Cardiac muscle cell (in vitro differentiated cells and primary cell): ENCODE data around the gene PPY. TPM values are rescaled to one million over a fixed set of nuclear protein-coding genes. Genes with fewer than 3 reads are reported as not detected.
A peak's percentile ranks its signal among the peaks of the same experiment; 100 is the strongest.
"Not testable (repeated sequence)": the region's sequence is repeated elsewhere in the genome, so short reads cannot be mapped to it uniquely, and the experiment has no call there.

Source experiments
- DNase-seq, 2 donors: peaks; one replicate each; pipeline versions ENCODE4 v3.0.0 to v3.0.0-alpha.2; 2010 to 2017; ENCODE audit warnings: low read depth in 1 of 2, low spot score in 1 of 2
- H3K27ac ChIP-seq: fragments of 200-600 bp; sonication (generic); 2 replicates; pipeline ENCODE4 v1.5.1; 2016
- H3K27me3 ChIP-seq: fragments of 200-600 bp; sonication (generic); 2 replicates; pipeline ENCODE4 v1.6.0; 2016; ENCODE audit warnings: control low read depth
- H3K36me3 ChIP-seq: fragments of 200-600 bp; sonication (generic); 2 replicates; pipeline ENCODE4 v1.5.1; 2016; ENCODE audit warnings: control low read depth
- H3K4me1 ChIP-seq: fragments of 200-600 bp; sonication (generic); 2 replicates; pipeline ENCODE4 v1.8.1; 2017; ENCODE audit warnings: low read depth, mild to moderate bottlenecking, mixed run types
- H3K4me3 ChIP-seq: fragments of 200-600 bp; sonication (generic); 2 replicates; pipeline ENCODE4 v1.5.1; 2016; ENCODE audit warnings: mild to moderate bottlenecking
- H3K9me3 ChIP-seq: fragments of 200-600 bp; sonication (generic); 2 replicates; pipeline ENCODE4 v1.5.1; 2017; ENCODE audit warnings: low read depth, mild to moderate bottlenecking, control low read depth
- polyA plus RNA-seq: library from polyadenylated mRNA; unstranded; fragments of >200 nt; fragmentation: Nextera tagmentation; extraction: Ambion mirVana; gene quantifications from 2 replicates; pipeline ENCODE4 v1.2.1, GENCODE V29; 2016
- total RNA-seq: library from RNA; depleted of rRNA; stranded (reverse); fragments of >200 nt; gene quantifications from 2 replicates; pipeline ENCODE4 v1.2.3, GENCODE V29; 2016
- TF ChIP-seq, protein P1 (sequence below): IDR thresholded peaks from 2 replicates; pipeline ENCODE4 v1.5.1; 2012; ENCODE audit warnings: low read depth, mild to moderate bottlenecking, low read length

PPY gene
- total and polyA plus RNA-seq, 2 experiments from 2014 or later = not detected

DNA sequence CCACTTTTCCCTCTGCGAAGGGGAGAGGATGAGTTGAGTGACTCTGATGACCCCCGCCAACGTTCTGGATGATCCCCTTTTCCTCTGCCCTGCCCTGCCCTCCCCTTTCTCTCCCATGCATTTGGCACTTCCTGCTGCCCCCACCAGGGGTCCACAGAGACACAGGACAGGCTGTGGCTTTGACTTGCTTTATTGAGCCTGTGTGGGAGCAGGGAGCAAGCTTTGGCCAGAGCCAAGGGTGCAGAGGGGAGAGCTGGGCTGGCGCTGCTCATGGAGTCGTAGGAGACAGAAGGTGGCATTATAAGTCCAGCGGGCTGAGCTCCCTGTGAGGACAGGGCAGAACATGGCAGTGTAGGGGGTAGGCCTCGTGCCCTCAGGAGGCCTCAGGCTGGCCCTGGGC is 1.6 kb downstream of the PPY start:
- TF ChIP-seq, protein P1, sequence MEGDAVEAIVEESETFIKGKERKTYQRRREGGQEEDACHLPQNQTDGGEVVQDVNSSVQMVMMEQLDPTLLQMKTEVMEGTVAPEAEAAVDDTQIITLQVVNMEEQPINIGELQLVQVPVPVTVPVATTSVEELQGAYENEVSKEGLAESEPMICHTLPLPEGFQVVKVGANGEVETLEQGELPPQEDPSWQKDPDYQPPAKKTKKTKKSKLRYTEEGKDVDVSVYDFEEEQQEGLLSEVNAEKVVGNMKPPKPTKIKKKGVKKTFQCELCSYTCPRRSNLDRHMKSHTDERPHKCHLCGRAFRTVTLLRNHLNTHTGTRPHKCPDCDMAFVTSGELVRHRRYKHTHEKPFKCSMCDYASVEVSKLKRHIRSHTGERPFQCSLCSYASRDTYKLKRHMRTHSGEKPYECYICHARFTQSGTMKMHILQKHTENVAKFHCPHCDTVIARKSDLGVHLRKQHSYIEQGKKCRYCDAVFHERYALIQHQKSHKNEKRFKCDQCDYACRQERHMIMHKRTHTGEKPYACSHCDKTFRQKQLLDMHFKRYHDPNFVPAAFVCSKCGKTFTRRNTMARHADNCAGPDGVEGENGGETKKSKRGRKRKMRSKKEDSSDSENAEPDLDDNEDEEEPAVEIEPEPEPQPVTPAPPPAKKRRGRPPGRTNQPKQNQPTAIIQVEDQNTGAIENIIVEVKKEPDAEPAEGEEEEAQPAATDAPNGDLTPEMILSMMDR = peak; percentile 66
- H3K27ac ChIP-seq = no peak overlapping the region
- peak; percentile 46 to 81 for DNase-seq
- no peaks in the 10 kb centered on the region for H3K36me3 ChIP-seq
- no peaks in the 10 kb centered on the region for H3K9me3 ChIP-seq
- H3K27me3 ChIP-seq = peaks cover 6% of the 10 kb centered on the region
- no peak overlapping the region for H3K4me3 ChIP-seq
- H3K4me1 ChIP-seq = no peaks in the 10 kb centered on the region

DNA sequence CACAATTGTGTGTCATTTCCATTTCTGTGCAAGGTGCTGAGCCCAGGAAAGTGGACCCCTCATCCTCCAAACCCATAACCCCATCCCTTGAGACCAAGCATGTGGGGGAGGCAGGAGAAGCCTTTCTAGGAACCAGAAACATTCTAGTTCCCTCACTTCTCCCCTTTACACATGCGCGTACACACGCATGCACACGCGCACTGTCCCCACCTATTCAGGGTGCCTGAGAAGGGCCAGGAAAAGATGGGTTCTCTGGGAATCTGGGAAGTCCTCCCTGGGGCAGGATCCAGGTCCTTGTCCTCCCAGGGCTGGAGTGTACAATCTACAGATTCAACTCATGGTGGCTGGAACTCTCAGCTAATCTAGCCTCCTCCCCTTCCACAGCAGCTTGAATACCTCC is 2.4 kb downstream of the PPY start:
- Histone ChIP-seq H3K4me3 (no peak overlapping the region), H3K27me3 (peaks cover 6% of the 10 kb centered on the region), H3K36me3 (no peaks in the 10 kb centered on the region), H3K4me1 (no peaks in the 10 kb centered on the region), H3K9me3 (no peaks in the 10 kb centered on the region), H3K27ac (no peak overlapping the region)
- TF ChIP-seq, protein P1 = no peak
- DNase-seq = no peak

DNA sequence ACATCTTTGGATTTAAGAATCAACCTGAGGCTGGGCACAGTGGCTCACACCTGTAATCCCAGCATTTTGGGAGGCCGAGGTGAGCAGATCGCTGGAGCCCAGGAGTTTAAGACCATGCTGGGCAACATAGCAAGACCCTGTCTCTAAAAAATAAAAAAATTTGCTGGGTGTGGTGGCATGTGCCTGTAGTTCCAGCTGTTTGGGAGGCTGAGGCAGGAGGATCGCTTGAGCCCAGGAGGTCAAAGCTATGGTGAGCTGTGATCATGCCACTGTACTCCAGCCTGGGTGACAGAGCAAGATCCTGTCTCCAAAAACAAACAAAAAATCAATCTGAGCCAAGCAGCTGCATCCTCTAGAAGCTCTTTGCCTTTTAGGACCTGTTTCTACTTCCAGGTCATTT is 2.8 kb downstream of the PPY start:
- not testable (repeated sequence) for H3K36me3 ChIP-seq, H3K27me3 ChIP-seq, H3K27ac ChIP-seq, H3K9me3 ChIP-seq, DNase-seq, H3K4me3 ChIP-seq, H3K4me1 ChIP-seq

DNA sequence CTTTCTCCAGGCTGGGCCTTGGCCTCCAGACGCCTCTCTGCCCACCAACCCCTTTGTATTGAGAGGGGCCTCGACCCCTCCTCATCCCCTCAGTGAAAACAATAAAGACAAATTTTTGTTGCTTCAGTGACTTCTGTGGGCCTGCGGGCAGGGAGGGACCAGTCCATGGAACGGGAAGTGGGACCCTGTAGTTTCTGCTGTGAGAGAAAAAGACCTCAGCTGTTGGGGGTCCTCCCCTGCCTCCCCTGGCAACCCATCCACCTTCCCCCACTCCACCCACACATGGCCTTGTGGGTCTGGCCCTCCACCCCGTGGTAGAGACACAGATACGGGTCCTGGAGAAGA is 3.5 kb downstream of the PPY start:
- no peaks in the 10 kb centered on the region for H3K9me3 ChIP-seq
- H3K27ac ChIP-seq = no peak overlapping the region
- H3K4me1 ChIP-seq = no peaks in the 10 kb centered on the region
- no peak for DNase-seq
- H3K4me3 ChIP-seq = no peak overlapping the region
- no peaks in the 10 kb centered on the region for H3K36me3 ChIP-seq
- TF ChIP-seq, protein P1 = no peak
- H3K27me3 ChIP-seq = peaks cover 6% of the 10 kb centered on the region

DNA sequence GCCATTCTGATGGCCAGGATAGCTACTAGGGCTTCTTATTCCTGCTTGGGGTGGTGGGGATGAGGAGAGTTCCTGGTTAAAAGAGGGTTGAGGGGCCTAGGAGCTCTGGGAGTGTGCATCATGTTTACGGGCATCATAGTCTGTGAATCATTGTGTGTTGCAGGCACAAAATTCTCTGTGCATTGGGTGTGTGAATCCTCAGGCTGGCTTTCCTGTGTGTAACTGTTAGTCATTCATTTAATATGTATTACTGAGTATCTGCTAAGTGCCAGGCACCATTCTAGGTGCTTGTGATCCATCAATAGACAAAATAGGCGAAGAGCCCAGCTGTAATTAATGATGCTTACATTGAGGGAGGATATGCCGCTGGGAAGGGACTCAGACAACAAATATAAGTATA is 5.8 kb downstream of the PPY start:
- H3K4me3 ChIP-seq = no peak overlapping the region

DNA sequence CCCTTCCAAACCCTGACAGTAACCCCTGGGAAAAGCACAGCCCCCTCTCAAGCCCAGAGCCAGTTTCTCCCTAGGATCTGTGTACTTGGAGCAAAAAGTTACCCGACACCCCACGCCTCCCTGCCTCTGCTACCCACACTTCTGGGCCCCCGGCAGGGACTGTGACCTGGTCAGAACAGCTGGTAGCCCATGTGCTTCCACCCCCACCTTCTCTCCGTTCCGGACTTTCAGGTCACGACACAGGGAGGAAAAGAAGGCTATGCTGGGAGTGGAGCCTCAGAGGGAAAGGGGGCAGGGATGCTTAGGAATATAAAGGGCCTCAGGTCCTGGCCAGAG is 6.4 kb downstream of the PPY start:
- TF ChIP-seq, protein P1 = no peak
- no peak for DNase-seq
- H3K4me1 ChIP-seq = no peaks in the 10 kb centered on the region
- H3K4me3 ChIP-seq = no peak overlapping the region
- H3K9me3 ChIP-seq = no peaks in the 10 kb centered on the region
- no peak overlapping the region for H3K27ac ChIP-seq
- peaks cover 6% of the 10 kb centered on the region for H3K27me3 ChIP-seq
- H3K36me3 ChIP-seq = no peaks in the 10 kb centered on the region

More for the DNA sequence above, 5.8 kb downstream of the PPY start:
- Histone ChIP-seq H3K27ac (no peak overlapping the region), H3K36me3 (no peaks in the 10 kb centered on the region), H3K4me1 (no peaks in the 10 kb centered on the region), H3K9me3 (no peaks in the 10 kb centered on the region), H3K27me3 (peaks cover 6% of the 10 kb centered on the region)
- DNase-seq = no peak
- TF ChIP-seq, protein P1 = no peak
